Frontal cortex (tissue), 4 donors: Measurements from ENCODE around the gene ADAMTS19. TPM values are rescaled to one million over a fixed set of nuclear protein-coding genes. Genes with fewer than 3 reads are reported as not detected.

Experiments
- DNase-seq, 2 donors: peaks; one replicate each; pipeline ENCODE4 v3.0.0; 2012; ENCODE audit warnings: low spot score in 2 of 2
- FAIRE-seq: peaks from 2 replicates; lab custom pipeline; 2012; peaks lifted over from hg19 to GRCh38; lab: Jason Lieb, UNC
- total RNA-seq: library from RNA; depleted of rRNA; stranded (reverse); fragments of >200 nt; gene quantifications from one replicate; pipeline ENCODE4 v1.2.3, GENCODE V29; 2014
- donor health status: control.
- donor health status: control.
- donor health status: control.

Gene ADAMTS19
- total RNA-seq, 1 donor from 2014 or later, result 6.5 TPM

- FAIRE-seq (no peak), DNase-seq (no peak)
Measured at GRCh38 chr5:129746876-129747275, 286.8 kb downstream of the ADAMTS19 start.

- no peak for DNase-seq
- FAIRE-seq, result no peak
Measured at GRCh38 chr5:129747572-129748407, 287.7 kb downstream of the ADAMTS19 start, which contains the start of gene MINAR2. TSS of gene MINAR2 (plus strand) at chr5:129748094. CDS start at chr5:129748191, 97 bp downstream.

DNA sequence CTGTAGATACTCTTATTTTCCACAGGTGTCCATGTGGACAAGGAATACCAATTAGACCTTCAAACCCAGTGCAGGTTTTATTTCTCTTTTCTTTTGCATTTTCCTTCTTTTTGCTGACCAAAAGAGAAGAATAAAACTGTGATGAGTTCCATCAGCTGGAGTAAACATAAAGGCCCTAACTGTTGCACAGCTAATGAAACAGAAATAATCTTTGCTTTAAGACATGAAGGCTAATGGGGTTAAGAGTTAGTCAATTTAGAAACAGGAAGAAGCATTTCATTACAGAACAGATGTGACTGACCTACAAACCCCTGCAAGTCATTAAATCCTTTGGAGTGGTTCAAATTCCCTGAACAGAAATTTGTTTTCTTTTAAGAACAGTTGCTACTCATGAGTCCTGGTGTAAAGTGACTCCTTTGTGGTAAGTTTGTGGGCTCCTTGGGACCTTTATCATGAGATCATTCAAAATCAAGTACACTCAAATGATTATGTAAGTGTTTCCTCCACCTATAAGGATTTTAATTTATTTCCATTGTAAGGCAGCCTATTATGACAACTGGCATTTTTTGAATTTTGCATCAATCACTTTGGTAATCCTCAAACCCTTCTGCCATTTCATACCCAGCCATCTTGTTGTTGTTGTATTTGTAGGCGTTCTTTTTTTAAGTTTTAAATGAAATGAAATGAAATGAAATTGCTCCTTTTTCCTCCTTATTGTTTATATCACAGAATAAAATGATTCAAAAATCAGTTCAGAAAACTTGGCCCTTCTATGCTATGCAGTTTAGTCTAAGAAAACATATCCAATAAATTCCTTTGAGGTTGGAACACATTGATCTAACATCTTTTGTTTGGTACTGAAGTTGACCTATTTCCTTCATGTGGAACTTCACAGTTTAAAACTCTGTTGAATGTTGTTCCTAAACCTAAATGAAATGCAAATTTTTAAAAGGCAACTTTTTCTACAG is 289.1 kb downstream of the ADAMTS19 start:
- FAIRE-seq, result no peak

GRCh38 chr5:129760636-129761325 is 300.7 kb downstream of the ADAMTS19 start:
- no peak for DNase-seq
- FAIRE-seq, result no peak

More for the DNA sequence above, 289.1 kb downstream of the ADAMTS19 start:
- DNase-seq, result no peak

DNA sequence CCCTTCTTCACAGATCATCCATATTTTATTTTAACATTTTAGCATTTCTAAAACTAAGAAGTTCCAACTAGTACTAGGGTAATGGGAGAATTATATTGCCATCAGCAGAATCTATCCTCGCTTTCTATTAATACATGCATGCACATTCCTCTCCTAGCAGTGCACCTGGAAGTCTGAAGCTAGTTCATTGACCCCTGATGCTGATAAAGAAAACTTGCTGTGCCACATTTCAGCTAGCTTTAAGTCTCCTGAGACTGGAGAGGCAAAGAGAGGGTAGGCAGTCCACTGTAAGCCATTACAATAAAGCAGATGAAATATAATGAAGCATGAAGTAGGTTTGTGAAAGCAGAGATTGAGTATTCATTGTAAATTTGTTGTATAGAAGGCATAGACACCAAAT is 303.6 kb downstream of the ADAMTS19 start:
- no peak for DNase-seq
- no peak for FAIRE-seq

- FAIRE-seq (no peak), DNase-seq (no peak)
Measured at GRCh38 chr5:129766798-129767197, 306.7 kb downstream of the ADAMTS19 start.

GRCh38 chr5:129767927-129768380 is 307.9 kb downstream of the ADAMTS19 start:
- peak; percentile 96 for FAIRE-seq

DNA sequence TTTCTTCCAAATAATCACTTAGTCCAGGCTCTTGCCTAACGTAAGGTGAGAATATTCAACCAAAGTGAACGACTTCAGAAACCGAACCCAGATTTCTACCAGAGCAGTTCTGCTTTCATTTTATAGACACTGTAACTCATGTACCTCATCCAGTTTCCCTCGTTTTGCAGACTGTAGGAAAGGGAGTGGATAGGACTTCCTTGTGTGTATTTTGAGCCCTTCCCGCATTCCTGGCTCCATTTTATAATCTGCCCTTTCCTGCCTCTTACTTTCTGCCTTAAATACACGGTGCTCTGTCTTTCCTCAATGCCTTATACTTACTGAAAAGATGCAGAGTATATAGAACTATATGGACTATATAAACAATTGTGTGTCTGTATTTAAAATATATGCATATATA is 308.6 kb downstream of the ADAMTS19 start:
- FAIRE-seq (no peak), DNase-seq (no peak)

More at GRCh38 chr5:129767927-129768380, 307.9 kb downstream of the ADAMTS19 start:
- peak; percentile 12 to 49 for DNase-seq

DNA sequence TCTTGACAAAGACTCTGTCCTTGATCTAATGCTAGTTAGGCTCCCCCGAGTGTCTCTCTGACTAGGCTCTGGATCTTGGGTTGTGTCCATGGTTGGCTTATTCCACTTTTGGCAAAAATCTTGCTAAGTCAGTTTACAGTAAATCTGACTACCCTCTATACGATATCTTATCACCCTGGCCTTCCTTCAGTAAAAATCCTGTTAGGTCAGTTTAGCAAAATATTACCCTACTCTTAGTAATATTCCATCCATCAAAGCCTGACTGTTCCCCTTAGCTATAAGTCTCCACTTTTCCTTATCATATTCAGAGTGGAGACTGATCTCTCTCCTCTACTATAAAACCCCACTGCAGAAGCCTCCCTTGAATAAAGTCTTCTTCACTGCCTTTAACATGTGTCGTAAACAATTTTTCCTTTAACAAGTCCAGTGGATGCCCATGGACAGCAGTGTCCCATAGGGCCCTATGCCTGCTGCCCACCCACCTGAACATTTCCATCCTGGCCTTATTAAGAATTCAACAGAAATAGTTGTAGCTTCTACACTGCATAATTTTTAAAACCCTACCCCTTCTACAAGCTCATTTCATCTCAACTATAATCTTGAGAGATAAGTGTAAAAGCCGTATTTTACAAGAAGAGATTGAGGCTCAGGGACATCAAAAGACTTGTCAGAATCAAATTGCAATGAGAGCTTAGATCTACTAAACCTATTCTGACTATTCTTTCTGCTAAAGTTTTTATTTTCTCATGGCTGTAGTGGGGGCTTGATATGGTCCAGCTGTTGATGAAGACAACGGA is 310.1 kb downstream of the ADAMTS19 start:
- FAIRE-seq (no peak), DNase-seq (no peak)

DNA sequence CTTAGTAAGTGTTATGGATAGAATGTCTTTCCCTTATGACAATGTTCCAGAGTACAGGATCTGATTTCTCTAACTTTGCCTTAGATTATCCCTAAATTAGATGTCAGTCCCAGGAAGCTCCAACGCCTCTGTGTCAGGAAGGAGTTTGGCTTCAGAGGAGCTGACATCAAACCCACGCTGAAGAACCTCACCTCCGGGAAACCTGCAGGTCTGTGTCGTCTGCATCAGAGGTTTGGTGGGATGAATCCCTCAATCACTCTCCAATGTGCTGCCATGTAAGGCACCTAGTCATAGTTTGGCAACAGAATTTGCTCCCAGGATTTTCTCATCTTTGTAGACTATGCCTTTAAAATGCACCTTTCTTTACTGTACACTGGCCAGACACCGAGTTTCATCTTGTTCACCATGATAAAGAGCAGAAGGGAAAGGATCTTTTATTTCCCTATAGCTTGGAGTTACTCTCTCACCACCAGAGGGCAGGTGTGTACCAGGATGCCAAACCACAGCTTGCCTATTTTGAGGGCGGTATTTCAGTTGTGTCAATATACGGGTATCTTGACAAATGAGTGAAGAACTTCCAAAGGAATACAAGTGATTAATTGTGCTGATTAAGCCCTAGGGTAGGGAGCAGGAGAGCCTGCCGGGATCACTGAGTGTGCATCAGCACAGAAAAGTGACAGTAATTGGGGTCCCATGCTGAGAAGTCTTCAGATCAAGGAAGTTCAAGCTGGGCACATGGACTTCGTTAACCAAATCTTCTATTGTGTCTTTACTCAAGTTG is 311.1 kb downstream of the ADAMTS19 start:
- FAIRE-seq, result peak; percentile 34
- peak; percentile 5 to 32 for DNase-seq

GRCh38 chr5:129773376-129773775 is 313.3 kb downstream of the ADAMTS19 start:
- DNase-seq (no peak), FAIRE-seq (no peak)

- FAIRE-seq (no peak), DNase-seq (no peak)
Measured at GRCh38 chr5:129781594-129781993, 321.5 kb downstream of the ADAMTS19 start.
